Cerebellar nuclear complex (tissue), 1 donor: Measurements from ENCODE around the gene CGNL1.

ENCODE experiments used
- DNase-seq, 2 experiments: peaks; one replicate each; lab custom pipeline; 2025; lab: John Stamatoyannopoulos, UW

The CGNL1 gene

DNA sequence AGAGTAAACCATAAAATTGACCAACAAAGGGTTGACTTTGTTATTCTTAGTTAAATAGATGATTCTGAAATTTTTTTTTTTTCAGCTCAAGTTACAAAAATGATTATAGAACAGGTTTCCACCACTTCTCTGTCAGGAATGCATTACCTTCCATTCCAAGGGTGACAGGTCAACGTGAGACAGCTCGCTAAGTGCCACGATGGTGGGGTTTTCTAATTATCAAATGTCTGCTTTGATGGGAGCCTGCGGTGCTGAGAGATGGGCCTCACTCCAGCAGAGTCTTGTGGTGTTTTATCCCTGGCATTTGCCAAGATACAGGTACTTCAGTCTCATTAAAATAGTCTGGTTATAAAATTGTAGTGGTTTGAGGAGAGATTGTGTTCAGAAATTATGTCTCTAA lies 80.3 kb downstream of the CGNL1 start:
- DNase-seq = no peak

DNA sequence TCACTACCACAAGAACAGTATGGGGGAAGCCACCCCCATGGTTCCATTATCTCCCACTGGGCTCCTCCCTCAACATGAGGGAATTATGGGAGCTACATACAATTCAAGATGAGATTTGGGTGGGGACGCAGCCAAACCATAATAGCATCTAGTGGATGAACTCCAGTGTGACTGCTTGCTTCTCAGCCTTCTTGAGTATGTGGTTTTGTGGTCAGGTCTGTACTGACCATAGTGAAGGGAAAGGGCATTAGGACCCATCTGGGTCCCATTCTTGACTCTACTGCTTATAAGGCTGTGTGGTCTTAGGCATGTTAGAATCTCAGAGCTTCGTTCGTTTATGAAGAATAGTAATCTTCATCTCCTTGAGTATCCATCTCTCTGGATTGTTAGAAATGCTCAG lies 81.4 kb downstream of the CGNL1 start:
- DNase-seq = no peak

DNA sequence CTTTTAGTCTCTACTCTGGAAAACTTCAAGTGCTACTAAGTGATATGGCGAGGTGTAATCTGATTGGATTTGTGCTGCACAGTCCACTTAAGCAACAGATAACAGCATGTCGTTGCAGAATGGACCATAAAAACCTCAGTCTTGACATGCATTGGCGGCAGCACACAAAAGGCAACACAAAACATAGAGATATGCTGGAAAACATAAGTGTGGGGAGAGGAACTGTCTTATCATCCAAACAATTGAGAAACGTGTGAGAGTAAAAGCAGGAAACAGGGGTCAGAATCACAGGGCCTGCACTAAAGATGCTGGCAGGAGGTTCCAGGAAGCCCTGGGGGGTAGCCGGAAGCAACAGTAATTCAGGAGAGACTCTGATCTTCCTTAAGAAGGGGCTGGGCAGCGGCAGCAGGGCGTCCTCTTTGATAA lies 82.1 kb downstream of the CGNL1 start:
- DNase-seq = no peak

DNA sequence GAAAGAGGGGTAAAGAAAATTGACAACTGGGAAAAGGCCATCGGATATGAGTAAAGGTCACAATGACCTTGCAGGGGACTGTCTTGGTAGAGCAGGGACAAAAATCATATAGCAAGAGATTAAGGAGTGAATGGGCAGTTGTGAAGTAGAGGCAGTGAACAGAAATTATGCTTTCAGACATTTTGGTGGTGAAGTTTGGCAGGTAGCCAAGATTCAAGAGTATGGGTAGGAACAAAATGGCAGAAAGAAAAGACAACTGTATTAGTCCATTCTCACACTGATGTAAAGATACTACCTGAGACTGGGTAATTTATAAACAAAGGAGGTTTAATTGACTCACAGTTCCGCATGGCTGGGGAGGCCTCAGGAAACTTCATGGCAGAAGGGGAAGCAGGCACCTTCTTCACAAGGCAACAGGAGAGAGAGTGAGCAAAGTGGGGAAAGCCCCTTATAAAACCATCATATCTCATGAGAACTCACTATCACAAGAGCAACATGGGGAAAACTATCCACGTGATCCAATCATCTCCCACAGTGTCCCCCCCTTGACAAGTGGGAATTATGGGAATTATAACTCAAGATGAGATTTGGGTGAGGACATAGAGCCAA lies 84.0 kb downstream of the CGNL1 start:
- DNase-seq = no peak

DNA sequence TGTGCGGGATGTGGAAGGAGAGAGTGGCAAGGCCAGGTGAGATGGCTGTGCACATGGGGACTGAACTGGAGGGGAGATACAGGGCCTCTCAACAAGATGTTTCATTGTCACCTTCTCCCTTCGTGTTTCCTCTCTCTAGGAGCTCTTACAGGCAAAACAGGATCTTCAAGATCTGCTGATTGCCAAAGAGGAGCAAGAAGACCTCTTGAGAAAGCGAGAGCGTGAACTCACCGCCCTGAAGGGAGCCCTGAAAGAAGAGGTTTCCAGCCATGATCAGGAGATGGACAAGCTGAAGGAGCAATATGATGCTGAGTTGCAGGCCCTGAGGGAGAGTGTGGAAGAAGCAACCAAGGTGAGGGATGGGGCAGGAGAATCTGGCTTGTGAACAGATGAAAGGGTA lies 85.2 kb downstream of the CGNL1 start:
- no peak for DNase-seq

DNA sequence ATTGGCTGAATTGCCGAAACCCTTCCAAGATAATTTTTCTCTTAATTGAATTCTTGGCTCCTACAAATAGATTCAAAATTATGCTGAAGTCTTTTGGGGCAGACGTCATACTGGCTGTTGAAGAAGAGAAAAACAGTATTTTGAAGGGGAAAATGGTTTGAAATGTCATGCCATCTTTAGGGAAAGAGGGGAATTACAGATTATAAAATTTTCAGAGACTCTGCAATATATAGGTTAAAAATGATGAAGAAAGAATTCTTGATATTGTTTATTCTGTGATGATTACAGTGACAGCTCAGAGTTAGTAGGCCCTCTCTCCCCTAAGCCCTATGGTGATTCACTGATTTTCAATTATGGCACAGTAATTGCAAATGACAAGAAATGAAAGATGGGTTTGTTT lies 86.1 kb downstream of the CGNL1 start:
- no peak for DNase-seq

DNA sequence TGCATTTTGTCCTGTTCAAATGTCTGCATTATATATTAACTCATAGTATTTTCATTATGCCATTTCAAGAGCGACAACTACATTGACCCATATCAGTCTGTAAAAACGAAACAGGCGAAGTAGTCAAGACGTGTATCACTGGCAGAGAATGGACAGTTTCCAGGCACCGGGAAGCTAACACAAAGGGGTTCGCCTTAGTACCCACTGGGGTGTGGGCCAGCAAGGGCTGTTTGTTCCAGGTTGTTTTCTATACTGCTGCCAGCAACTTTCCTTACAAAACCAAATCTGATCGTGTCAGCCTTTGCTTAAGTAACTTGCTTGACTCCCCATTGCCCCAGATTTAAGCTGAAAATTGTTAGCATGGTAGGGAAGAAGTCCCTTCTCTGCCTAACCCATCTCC lies 87.1 kb downstream of the CGNL1 start:
- DNase-seq = no peak

DNA sequence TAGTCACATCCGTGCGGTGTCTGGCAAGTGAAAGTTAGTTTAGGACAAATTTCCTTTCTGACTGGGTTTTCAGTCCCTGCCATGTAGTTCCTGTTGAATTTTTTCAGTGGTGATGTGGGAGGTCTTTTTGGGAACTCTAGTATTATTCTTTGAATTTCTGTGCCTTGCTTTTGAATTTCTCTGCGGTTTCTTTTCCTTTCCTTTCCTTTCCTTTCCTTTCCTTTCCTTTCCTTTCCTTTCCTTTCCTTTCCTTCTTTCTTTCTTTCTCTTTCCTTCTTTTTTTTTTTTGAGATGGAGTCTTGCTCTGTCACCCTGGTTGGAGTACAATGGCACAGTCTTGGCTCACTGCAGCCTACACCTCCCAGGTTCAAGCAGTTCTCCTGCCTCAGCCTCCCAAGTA lies 88.2 kb downstream of the CGNL1 start:
- no peak for DNase-seq

DNA sequence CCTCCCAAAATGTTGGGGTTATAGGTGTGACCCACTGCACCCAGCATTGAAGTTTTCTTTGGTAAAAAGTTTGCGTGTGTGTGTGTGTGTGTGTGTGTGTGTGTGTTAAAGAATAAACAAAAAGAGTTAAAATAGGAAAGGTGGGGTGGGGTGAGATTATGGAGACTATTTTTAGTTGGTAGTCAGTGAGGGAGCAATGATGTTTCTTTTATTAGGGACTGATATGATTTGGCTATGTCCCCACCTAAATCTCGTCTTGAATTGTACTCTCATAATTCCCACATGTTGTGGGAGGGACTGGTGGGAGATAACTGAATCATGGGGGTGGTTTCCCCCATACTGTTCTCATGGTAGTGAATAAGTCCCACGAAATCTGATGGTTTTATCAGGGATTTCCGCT lies 92.2 kb downstream of the CGNL1 start:
- no peak for DNase-seq

DNA sequence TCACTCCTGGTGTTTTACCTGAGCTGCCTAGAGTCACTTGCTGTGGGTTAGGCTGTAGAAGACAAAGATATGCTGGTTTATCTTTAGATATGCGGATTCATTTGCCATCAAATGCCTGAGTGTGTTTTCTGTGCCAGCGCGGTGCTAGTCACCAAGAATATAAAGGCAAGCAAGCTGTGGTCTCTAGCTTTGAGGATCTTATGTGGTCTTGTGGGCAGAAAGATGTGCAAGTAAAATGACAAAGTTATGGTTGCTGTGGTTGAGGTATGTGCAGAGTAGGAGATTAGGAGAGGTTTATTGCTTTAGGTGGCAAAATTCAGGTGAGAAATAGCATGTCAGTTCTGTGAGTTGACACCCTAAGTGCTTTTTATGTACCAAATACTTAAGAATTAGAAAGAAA lies 94.2 kb downstream of the CGNL1 start:
- no peak for DNase-seq

DNA sequence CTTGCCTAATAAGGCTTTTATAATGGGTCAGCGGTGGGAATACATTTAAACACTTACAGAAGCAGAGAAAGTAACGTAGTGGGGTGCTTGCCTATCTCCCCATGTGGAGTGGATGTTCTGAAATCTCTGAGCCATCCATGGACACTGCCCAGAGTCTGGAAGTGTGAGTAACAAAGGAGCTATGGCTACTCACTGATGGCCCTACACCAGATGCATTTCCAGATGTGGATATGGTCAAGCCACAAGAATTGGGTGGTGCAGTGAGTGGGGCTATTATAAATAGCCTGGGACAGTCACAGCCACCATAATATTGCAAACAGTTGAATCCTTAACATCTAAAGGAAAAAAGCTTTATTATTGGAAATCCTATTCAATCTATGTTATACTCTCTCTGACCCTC lies 96.6 kb downstream of the CGNL1 start:
- no peak for DNase-seq

DNA sequence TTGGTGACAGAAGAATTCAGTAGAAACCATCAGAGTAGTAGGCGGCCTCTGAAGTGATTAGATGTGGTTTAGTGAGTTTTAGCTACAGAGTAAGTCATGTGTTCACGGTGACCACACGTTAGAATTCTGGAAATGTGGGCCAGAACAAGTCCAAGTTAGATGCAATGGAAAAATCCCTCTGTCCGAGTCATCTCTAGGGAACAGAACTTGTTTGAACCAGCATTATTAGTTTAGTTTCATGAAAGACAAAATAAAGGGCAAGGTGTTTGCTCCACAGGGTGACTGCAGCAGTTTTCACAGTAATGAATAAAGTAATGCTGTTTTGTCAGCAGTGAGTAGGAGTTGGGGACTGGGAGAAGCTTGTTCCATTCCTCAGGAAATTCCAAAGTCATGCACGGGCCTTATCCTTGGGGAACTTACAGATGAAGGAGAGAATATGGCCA lies 100.2 kb downstream of the CGNL1 start:
- DNase-seq = no peak

DNA sequence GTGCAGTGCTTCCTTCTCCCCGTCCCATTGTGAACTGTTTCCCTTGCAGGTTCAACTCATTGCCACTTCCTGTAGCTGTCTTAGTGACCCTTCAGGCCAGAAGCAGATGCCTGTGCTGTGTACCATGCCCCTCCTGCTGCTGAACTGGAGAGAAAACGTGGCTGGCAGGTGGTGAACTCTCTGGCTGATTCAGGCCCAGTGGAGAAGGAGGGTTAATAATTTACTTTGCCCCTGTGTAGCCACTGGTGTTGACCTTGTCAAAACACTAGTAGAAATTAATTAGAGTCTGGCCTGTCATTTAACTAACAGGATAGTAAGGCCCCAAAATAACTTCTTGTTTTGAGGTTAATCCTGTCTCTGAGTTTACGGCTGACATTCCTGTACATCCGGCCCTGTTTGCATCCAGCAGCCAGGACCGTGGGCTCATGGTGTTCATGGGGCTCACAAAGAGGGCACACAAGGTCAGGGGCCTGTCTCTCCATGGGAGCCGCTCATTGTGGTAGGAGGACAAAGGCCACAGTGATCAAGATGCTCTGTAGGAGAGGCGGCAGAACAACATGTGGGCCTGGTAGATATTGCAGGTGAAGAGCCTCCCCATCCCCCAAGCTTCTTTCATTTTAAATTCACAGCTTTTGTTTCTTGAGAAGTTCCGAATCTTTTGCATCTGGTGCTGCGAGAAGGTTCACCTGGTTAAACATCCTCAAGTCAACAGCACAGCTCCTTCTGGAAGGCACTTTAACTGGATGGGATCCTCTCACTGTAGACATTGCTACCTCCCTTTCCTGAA lies 101.6 kb downstream of the CGNL1 start:
- no peak for DNase-seq

DNA sequence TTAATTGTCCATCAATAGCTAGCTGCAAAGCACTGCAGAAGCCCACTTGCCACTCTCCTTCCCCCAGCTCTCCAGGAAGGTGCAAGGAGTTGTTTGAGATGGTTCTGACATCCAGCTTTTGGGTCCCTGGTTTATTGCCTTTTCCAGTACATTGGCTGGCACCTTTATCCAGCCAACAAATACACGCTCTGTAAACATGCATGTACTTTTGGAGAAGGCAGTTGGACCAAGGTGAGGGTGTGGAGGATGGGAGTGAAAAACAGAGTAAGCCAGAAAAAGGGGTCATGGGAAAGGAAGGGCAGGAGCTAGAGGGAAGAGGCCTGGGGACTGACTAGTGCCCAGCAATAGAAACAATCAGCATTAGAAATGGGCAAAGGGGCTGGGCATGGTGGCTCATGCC lies 102.7 kb downstream of the CGNL1 start:
- no peak for DNase-seq

DNA sequence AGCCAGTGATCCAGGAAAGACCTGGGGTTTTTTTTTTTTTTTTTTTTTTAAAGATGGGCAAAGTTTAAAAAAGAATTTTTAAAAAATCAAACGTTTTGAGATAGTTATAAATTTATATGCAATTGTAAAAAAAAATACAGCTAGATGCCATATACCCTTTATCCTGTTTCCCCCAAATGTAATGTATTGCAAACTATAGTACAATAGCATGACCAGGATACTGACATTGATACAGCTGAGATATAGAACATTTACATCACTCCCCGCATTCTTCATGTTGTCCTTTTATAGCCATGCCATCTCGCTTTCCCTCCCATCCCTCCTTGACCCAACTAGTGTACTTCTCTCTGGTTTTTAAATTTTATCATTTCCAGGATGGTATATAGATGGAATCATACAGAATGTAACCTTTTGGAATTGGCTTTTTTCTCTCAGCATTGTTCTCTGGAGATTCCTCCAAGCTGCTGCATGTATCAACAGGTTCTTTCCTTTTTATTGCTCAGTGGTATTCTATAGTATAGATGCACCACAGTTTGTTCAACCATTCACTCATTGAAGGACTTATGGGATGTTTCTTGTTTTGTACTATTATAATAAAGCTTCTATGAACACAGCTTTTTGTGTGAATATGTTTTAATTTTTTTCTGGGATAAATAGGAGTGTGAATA lies 104.9 kb downstream of the CGNL1 start:
- DNase-seq = no peak

DNA sequence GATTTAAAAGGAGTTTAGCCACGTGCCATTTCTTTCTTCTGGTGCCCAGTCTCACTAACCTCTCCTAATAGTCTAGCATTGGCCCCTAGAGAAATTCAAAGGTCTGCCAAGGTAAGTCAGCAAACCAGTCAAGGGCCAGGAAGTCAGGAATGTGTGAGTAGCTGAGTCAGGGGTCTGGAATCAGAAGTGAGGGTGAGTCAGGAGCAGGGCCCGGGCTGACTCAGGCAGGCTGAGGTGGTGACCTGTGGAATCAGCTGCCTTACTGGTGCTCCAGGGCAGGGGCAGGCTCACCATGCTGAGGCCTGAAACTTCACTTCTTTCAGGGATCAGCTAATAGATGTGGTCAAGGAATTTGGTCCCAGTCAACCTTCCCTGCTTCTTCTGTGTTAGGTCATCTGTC lies 109.6 kb downstream of the CGNL1 start:
- DNase-seq = no peak

DNA sequence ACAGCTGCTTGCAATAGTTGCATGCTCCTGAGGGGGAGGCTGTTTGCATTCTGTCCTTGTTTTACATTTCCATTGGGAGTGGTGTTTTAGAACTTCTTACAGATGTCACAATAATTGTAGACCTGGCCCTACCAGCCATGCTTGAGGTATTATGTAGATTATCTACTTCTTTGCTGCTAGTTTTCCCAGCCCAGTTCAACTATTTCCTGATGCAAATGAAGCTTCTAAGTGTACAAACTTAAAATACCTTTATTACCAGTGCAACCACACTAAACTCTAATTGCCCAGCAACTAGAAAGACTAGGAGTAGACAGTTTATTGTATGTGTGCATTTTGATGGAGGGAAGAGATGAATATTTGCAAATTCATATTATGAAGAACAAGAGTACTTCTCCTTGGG lies 110.5 kb downstream of the CGNL1 start:
- DNase-seq = no peak

DNA sequence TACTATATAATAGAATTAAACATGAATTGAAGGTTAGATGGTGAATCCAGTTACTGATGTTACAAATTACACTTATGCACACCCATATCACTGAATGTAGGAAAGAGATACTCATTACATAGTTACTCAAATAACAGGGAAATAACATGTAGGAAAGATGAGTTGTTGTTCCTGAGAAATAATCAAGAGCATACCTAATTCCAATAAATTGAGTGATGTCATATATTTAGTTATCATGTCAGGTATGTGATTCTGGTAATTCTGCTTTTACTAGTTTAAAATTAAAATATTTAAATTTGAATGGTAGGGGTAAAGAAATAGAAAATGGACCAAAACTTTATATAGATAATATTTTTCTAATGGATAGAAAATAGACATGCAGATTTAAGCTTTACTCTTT lies 112.8 kb downstream of the CGNL1 start:
- DNase-seq = no peak

DNA sequence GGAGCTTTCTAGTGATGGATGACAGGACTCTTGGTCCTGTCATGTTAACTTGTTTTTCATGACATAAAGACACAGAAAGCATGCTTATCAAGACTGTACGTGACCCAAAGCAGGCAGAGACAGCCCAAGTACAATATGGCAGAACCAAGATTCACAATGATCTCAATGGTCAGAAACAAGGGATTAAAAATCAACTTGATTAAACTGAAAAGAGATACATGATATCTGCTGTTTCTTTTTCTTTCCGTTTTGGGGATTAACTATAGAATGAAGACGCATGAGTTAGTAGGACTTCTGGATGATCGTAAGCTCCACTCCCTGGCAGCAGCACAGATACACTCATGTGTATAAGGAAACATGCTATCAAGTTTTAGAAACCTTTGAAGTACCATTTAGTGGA lies 117.0 kb downstream of the CGNL1 start:
- DNase-seq = no peak

DNA sequence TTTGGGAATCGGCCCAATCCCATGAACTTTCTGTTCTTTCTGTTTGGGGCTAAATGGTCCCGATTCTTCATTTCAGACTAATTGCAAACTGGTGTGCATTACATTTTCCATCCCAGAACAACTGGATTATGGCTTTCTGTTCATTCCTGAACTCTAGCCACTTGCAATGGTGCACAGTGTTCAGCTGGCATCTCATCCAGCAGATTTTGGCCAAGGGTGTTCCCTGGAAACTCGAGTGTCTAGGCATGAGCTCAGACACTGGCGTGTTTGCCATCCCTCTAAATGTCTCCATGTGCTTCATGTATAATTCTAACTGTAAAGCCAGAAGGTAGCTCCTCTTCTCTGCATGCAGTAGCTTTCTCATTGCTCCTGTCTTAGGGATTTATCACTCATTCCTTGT lies 118.3 kb downstream of the CGNL1 start:
- no peak for DNase-seq

DNA sequence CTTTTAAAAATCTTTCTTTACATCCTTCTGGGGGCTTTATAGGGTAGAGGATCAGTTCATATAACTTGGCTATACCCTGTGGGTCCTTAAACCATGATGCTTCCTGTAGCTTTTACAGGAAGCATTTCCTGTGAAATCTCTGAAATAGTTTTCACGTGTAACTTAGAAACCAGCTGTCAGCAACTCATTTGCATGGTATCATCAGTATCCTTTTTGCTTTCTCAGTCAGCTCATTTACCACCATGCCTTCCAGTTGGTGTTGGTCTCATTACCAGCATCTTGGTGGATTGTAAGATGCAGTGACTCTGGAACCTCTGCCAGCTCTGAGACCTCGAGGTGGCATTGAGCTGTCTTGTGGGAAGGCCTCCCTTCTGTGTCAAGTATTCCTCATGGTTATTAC lies 118.7 kb downstream of the CGNL1 start:
- DNase-seq = no peak

DNA sequence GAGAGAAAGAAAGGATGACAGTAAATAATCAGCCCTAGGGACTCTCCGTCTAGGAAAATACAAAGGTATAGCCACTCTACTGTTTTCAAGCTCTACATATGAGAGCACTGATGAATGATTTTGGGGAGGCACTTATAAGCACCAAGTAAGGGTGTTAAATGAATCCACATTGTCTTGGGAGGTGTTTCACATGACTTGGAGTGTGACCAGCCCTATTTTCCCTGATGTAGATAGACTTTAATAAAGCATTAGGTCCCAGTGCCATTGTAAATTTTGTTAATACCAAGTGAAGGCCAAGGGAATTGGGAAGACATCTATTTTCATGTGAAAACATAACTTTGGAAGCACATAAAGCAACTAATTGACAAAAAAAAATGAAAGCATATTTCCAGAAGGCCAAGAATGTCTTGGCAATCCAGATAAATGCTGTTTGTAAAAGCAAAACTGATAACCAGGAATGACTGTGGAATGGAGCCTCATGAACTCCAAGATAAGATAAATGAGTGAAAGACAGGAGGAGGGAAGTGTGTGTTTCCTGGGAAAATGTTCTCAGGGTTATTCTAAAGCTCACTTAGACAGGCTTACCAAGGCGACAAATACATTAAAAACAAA lies 119.4 kb downstream of the CGNL1 start:
- DNase-seq = no peak

DNA sequence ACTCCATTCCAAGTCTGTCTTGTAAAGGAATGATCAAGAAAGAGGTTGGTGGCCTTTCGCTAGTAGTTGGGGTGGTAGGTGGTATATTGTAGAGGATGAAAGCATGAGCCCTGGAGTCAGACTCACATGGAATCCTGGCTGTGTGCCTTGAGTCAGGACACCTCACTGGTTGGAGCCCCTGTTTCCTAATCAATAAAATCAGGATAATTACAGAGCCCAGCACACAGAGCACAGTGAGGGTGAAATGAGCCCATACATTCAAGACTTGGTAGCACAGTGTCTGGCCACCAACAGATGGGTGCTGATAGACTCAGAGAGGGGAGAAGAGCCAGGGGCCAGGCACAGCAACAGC lies 120.3 kb downstream of the CGNL1 start:
- no peak for DNase-seq
